Lower leg skin (tissue), 4 donors: Measurements from ENCODE around the gene NES. TPM values are rescaled to one million over a fixed set of nuclear protein-coding genes. Genes with fewer than 3 reads are reported as not detected.

Source experiments
- DNase-seq, 2 donors: peaks; one replicate each; pipeline ENCODE4 v3.0.0-alpha.2; 2019; ENCODE audit warnings: low spot score in 2 of 2
- H3K4me3 ChIP-seq: fragments of 200-600 bp; sonication (generic); 2 replicates; pipeline ENCODE4 v1.5.1; 2017; ENCODE audit warnings: mild to moderate bottlenecking, low read depth; ENCODE audit not compliant: poor library complexity, severe bottlenecking
- POLR2A ChIP-seq, 2 donors: fragments of 450-650 bp; IDR thresholded peaks; one replicate each; pipeline ENCODE4 v1.6.1; 2016 to 2017; ENCODE audit warnings: antibody characterized with exemption in 2 of 2, mild to moderate bottlenecking in 1 of 2, moderate library complexity in 1 of 2
- WGBS, 2 donors: methylation state at CpG; one replicate each; pipeline ENCODE4 v1.1.5; 2018; 5-methylcytosine and 5-hydroxymethylcytosine counted together
- intact Hi-C: fragments of 100-400 bp; cut with DNase I; formaldehyde crosslinking; loops from one replicate; pipeline ENCODE4 v1.15.0; 2023; ENCODE audit warnings: low total_unique reads
- total RNA-seq, 4 donors: library from RNA; depleted of rRNA; stranded (reverse); fragments of >200 nt; gene quantifications; one replicate each; pipeline ENCODE4 v1.1.0, GENCODE V29; 2016
- TF ChIP-seq, protein P1 (sequence below), 3 donors: fragments of 450-650 bp; IDR thresholded peaks; one replicate each; pipeline ENCODE4 v1.5.1; 2016; ENCODE audit warnings: antibody characterized with exemption in 3 of 3, mild to moderate bottlenecking in 3 of 3, moderate library complexity in 2 of 3

Gene NES
- total RNA-seq, 4 donors from 2014 or later = 2.4 to 8.9 (median 5.0) TPM

DNA sequence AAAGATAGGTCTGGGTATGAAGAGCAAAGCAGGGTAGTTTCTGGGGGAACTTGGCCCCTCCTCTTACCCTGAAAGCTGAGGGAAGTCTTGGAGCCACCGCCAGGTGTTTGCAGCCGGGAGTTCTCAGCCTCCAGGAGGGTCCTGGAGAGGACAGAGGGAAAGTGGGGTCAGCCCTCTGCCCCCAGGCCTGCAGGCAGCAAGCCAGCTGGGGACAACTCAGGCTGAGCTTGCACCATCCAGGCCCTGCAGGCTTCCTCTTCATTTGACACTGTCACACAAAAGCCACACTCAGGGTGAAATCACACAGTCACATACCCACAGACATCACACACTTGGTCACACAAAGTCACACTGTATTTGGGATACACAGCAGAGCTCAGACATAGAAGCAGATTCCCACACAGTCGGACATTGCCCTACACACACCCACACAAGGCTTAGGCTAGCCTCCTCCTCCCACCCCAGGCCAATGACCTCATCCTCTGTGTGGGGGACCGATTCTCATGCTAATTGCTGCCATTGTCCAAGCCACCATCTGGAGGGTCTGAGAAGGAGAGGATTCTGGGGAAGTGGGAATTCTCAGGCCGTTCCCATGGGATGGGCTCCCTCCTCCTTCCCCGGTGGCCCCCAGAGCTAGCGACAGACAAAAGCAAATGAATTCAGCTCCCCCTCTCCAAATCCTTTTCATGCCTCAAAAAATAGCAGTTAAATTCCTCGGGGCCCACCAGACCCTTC, 3.7 kb downstream of the NES start:
- no peak overlapping the region for H3K4me3 ChIP-seq
- 76% methylated on average over 8 of the region's 8 CpGs for WGBS, 2 donors
- TF ChIP-seq, protein P1, sequence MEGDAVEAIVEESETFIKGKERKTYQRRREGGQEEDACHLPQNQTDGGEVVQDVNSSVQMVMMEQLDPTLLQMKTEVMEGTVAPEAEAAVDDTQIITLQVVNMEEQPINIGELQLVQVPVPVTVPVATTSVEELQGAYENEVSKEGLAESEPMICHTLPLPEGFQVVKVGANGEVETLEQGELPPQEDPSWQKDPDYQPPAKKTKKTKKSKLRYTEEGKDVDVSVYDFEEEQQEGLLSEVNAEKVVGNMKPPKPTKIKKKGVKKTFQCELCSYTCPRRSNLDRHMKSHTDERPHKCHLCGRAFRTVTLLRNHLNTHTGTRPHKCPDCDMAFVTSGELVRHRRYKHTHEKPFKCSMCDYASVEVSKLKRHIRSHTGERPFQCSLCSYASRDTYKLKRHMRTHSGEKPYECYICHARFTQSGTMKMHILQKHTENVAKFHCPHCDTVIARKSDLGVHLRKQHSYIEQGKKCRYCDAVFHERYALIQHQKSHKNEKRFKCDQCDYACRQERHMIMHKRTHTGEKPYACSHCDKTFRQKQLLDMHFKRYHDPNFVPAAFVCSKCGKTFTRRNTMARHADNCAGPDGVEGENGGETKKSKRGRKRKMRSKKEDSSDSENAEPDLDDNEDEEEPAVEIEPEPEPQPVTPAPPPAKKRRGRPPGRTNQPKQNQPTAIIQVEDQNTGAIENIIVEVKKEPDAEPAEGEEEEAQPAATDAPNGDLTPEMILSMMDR (IDR thresholded peaks at IDR 0.05) = no peak
- TF ChIP-seq POLR2A (IDR thresholded peaks at IDR 0.05) = no peak
- DNase-seq = no peak
- intact Hi-C loops = no loop called here

DNA sequence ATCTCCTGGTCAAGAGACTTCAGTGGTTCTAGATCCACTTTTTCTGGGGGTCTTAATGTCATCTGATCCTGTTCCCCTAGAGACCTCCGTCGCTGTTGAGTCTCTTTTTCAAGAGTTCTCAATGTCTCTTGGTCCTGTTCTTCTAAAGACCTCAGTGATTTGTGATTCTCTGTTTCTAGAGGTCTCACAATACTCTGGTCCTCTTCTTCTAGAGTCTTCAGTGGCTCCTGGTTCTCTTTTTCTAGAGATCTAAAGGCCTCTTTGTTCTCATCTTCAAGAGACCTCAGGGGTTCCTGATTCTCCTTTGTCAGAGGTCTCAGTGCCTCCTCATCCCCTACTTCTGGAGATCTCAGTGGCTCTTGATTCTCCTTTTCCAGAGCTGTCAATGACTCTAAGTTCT, 5.4 kb downstream of the NES start:
- H3K4me3 ChIP-seq = no peak overlapping the region
- intact Hi-C loops = no loop called here
- 91 to 95% methylated on average over 2 of the region's 2 CpGs for WGBS, 2 donors
- DNase-seq = no peak
- no peak for TF ChIP-seq POLR2A (IDR thresholded peaks at IDR 0.05)
- TF ChIP-seq, protein P1 (IDR thresholded peaks at IDR 0.05) = no peak

DNA sequence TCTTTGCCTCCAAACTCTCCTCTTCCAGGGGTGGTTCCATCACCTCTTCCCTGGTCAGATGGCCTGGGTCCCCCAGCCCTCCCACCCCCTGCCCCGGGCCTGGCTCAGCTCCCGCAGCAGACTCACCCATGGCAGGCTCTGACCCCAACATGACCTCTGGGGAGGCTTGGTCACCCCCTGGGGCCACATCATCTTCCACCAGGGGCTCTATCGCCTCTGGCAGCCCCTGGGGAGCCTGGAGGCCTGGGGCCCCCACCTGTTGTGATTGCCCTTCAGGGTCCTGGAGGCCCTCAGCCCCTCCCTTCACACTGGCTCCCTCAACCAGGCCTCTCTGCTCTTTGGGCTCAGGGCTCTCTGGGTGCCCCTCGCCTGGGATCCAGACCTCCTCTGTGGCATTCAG, 6.4 kb downstream of the NES start:
- intact Hi-C loops = no loop called here

DNA sequence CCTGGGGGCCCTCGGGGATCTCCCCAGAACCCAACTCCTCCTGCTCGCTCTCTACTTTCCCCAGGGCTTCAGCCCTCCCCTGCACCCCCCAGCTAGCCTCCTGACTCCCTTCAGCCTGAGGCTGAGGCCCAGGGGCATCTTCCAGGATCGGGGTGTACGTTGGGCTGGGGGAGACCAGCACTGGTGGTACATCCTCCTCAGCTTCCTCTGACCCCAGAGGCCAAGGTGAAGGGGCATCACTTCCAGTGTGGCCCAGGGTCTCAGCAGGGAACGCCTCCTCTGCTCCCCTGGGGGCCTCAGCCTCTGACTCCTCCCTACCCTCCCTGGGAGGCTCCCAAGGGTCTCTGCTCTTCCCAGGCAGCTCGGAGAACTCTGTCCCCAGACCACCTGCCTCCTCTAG, 6.8 kb downstream of the NES start:
- H3K4me3 ChIP-seq = no peak overlapping the region
- no peak for DNase-seq
- WGBS, 2 donors = 69 to 84% methylated on average over 6 of the region's 6 CpGs
- intact Hi-C loops = no loop called here
- no peak for TF ChIP-seq POLR2A (IDR thresholded peaks at IDR 0.05)
- TF ChIP-seq, protein P1 (IDR thresholded peaks at IDR 0.05) = no peak

More for the DNA sequence above, 6.4 kb downstream of the NES start:
- WGBS, 2 donors = 59 to 97% methylated on average over 3 to 4 of the region's 4 CpGs
- TF ChIP-seq POLR2A (IDR thresholded peaks at IDR 0.05) = no peak
- TF ChIP-seq, protein P1 (IDR thresholded peaks at IDR 0.05) = no peak
- no peak for DNase-seq
- no peak overlapping the region for H3K4me3 ChIP-seq

DNA sequence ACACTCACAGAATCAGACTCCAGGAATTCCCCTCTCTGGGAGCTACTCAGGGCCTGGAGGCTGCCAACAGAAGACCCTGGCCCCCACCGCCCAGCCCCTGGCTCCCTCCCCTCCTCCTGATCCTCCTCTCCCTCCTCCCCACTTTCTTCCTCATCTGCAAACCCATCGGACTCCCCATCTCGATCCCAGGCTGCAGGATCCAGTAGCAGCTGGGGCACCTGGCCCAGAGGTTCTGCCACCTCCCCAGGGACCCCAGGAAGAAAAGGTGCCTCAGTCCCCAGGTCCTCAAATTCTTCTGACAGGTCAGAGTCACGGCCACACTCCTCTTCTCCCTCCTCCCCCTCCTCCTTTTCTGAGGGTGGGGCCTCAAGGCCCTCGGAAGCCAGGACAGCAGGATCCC, 7.4 kb downstream of the NES start:
- intact Hi-C loops = no loop called here
- WGBS, 2 donors = 65 to 82% methylated on average over 5 of the region's 5 CpGs
- DNase-seq = no peak
- TF ChIP-seq, protein P1 (IDR thresholded peaks at IDR 0.05) = no peak
- TF ChIP-seq POLR2A (IDR thresholded peaks at IDR 0.05) = no peak
- H3K4me3 ChIP-seq = no peak overlapping the region
